Glutamatergic neuron (in vitro differentiated cells): Measurements from ENCODE around the gene DIMT1. TPM values are rescaled to one million over a fixed set of nuclear protein-coding genes. Genes with fewer than 3 reads are reported as not detected.

Experiments used
- DNase-seq: peaks from one replicate; pipeline ENCODE4 v3.0.0; 2022
- H3K27ac Mint-ChIP-seq: one replicate; pipeline ENCODE4 v1.8.0; 2020; ENCODE audit warnings: mild to moderate bottlenecking, mixed read lengths, inconsistent platforms; ENCODE audit not compliant: unreplicated experiment
- H3K27me3 Mint-ChIP-seq: one replicate; pipeline ENCODE4 v1.8.0; 2020; ENCODE audit warnings: mild to moderate bottlenecking, moderate library complexity, mixed read lengths, inconsistent platforms; ENCODE audit not compliant: unreplicated experiment
- H3K36me3 Mint-ChIP-seq: one replicate; pipeline ENCODE4 v1.8.0; 2020; ENCODE audit warnings: mild to moderate bottlenecking, mixed read lengths, inconsistent platforms; ENCODE audit not compliant: unreplicated experiment
- H3K4me1 Mint-ChIP-seq: one replicate; pipeline ENCODE4 v1.8.0; 2020; ENCODE audit warnings: mild to moderate bottlenecking, low read depth, mixed read lengths, inconsistent platforms; ENCODE audit not compliant: unreplicated experiment
- H3K4me3 Mint-ChIP-seq: one replicate; pipeline ENCODE4 v1.8.0; 2020; ENCODE audit warnings: mild to moderate bottlenecking, mixed read lengths, inconsistent platforms; ENCODE audit not compliant: unreplicated experiment
- H3K9me3 Mint-ChIP-seq: one replicate; pipeline ENCODE4 v1.8.0; 2020; ENCODE audit warnings: mild to moderate bottlenecking, moderate library complexity, mixed read lengths, inconsistent platforms; ENCODE audit not compliant: unreplicated experiment
- CTCF ChIP-seq: fragments of 200-600 bp; sonication (generic); IDR thresholded peaks from one replicate; pipeline ENCODE4 v1.5.0; 2021; ENCODE audit not compliant: partially characterized antibody, unreplicated experiment
- total RNA-seq: library from RNA; stranded (reverse); fragmentation: NEBNext Ultra II Directional; extraction: Animal tissue kit (Norgen Biotek cat#: 25700); gene quantifications from one replicate; pipeline ENCODE4 v1.2.1, GENCODE V29; 2021; ENCODE audit not compliant: unreplicated experiment

The DIMT1 gene
- total RNA-seq, 1 donor from 2014 or later = 4.6 TPM

- no peak for DNase-seq
- H3K4me3 Mint-ChIP-seq = peak overlapping the region; percentile 97
- TF ChIP-seq CTCF = no peak
- H3K4me1 Mint-ChIP-seq = peaks cover 4% of the 10 kb centered on the region
- H3K27me3 Mint-ChIP-seq = peaks cover 3% of the 10 kb centered on the region
- H3K36me3 Mint-ChIP-seq = no peaks in the 10 kb centered on the region
- H3K27ac Mint-ChIP-seq = peak overlapping the region; percentile 59
- H3K9me3 Mint-ChIP-seq = peaks cover 3% of the 10 kb centered on the region
These were observed 10.0 kb upstream of the DIMT1 start for GRCh38 chr5:62413711-62414110.

- Mint-ChIP-seq H3K36me3 (no peaks in the 10 kb centered on the region), H3K27me3 (peaks cover 3% of the 10 kb centered on the region), H3K4me1 (peaks cover 4% of the 10 kb centered on the region), H3K9me3 (peaks cover 3% of the 10 kb centered on the region), H3K27ac (peak within 1 kb of the TSS; percentile 84), H3K4me3 (peak within 1 kb of the TSS; percentile 97)
- TF ChIP-seq CTCF = no peak
- peak; percentile 99 for DNase-seq
These were observed 9.0 kb upstream of the DIMT1 start, which contains the start of gene IPO11 for GRCh38 chr5:62412549-62413329. Gene IPO11, plus strand, starts transcription at chr5:62412763. Its CDS starts 24,517 bp downstream, at chr5:62437280.

GRCh38 chr5:62395210-62395950, 8.3 kb downstream of the DIMT1 start:
- Mint-ChIP-seq H3K36me3 (no peaks in the 10 kb centered on the region), H3K9me3 (no peaks in the 10 kb centered on the region), H3K27ac (no peak overlapping the region), H3K27me3 (peaks cover 4% of the 10 kb centered on the region), H3K4me3 (no peak overlapping the region), H3K4me1 (no peaks in the 10 kb centered on the region)
- TF ChIP-seq CTCF = no peak
- no peak for DNase-seq

- Mint-ChIP-seq H3K27ac (no peak overlapping the region), H3K36me3 (no peaks in the 10 kb centered on the region), H3K4me3 (no peak overlapping the region), H3K27me3 (peaks cover 4% of the 10 kb centered on the region), H3K9me3 (no peaks in the 10 kb centered on the region), H3K4me1 (no peaks in the 10 kb centered on the region)
- no peak for DNase-seq
- no peak for TF ChIP-seq CTCF
These were observed 16.9 kb downstream of the DIMT1 start for GRCh38 chr5:62386824-62387223.
